Activated CD4-positive, alpha-beta T cell treated with anti-CD3 and anti-CD28 coated beads, Interleukin-2, amount 50 U/mL, for 48 hours (primary cell): ENCODE measurements around the gene NAMPT.

Experiments used
- DNase-seq, 2 experiments: peaks; one replicate each; pipeline ENCODE4 v3.0.0-alpha.2; 2020

The NAMPT gene

GRCh38 chr7:106270122-106270977 lies 14.4 kb downstream of the NAMPT start:
- DNase-seq, result no peak

- no peak for DNase-seq
Observed at GRCh38 chr7:106269254-106269961, 15.4 kb downstream of the NAMPT start.

GRCh38 chr7:106265133-106265532 lies 19.6 kb downstream of the NAMPT start:
- no peak for DNase-seq

GRCh38 chr7:106262221-106262881 lies 22.4 kb downstream of the NAMPT start:
- DNase-seq, result no peak

GRCh38 chr7:106260136-106260561 lies 24.6 kb downstream of the NAMPT start:
- DNase-seq, result no peak

- no peak for DNase-seq
Observed at GRCh38 chr7:106258789-106259188, 26.0 kb downstream of the NAMPT start.

GRCh38 chr7:106257752-106258151 lies 27.0 kb downstream of the NAMPT start:
- no peak for DNase-seq

- DNase-seq, result no peak
Observed at GRCh38 chr7:106256144-106256543, 28.6 kb downstream of the NAMPT start.

GRCh38 chr7:106255246-106255645 lies 29.5 kb downstream of the NAMPT start:
- DNase-seq, result no peak

GRCh38 chr7:106254525-106255116 lies 30.2 kb downstream of the NAMPT start:
- no peak for DNase-seq

- DNase-seq, result no peak
Observed at GRCh38 chr7:106252568-106252967, 32.2 kb downstream of the NAMPT start.

- DNase-seq, result no peak
Observed at GRCh38 chr7:106249488-106249887, 35.3 kb downstream of the NAMPT start.

GRCh38 chr7:106248600-106248999 lies 36.2 kb downstream of the NAMPT start:
- no peak for DNase-seq

GRCh38 chr7:106247841-106248240 lies 36.9 kb downstream of the NAMPT start:
- no peak for DNase-seq

GRCh38 chr7:106246902-106247711 lies 37.7 kb downstream of the NAMPT start:
- no peak for DNase-seq

GRCh38 chr7:106243893-106244292 lies 40.9 kb downstream of the NAMPT start:
- DNase-seq, result no peak

- DNase-seq, result no peak
Observed at GRCh38 chr7:106239406-106239805, 45.4 kb downstream of the NAMPT start.

- DNase-seq, result no peak
Observed at GRCh38 chr7:106238830-106239229, 46.0 kb downstream of the NAMPT start.

- no peak for DNase-seq
Observed at GRCh38 chr7:106236065-106236464, 48.7 kb downstream of the NAMPT start.

GRCh38 chr7:106234425-106234824 lies 50.4 kb downstream of the NAMPT start:
- no peak for DNase-seq

GRCh38 chr7:106231856-106232490 lies 52.8 kb downstream of the NAMPT start:
- DNase-seq, result no peak

GRCh38 chr7:106225856-106226255 lies 58.9 kb downstream of the NAMPT start:
- no peak for DNase-seq
